ENCODE results near the gene FCN1.

Gene FCN1

DNA sequence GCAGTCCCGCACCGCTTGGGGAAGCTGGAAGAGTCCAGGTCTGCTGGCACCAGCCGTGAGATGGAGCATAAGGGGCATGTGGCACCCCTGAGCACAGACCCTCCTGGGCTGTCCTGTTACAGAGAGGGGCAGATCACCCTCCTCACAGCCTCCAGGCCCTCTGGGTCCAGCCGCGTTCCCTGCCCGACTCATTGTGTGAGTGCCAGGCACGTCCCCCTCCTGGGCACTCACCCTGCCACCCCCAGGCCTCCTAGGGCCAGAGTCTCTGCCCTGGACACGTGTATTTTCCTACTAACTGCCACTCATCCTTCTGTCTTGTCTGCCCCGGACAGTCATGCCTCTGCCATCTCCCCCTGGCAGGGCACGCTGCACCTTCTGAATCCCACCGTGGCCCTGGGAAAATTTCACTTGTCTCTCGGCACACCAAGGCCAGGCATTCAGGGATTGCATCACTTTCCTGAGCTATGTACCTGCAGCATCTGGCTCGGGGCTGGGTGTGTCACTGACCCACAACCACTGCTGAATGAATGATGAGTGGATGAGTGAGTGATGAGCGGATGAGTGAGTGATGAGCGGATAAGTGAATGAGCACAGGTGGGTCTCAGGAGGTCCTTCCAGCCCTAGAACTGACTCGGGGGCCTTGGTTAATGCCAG is 21.5 kb upstream of the FCN1 start:
- no peak overlapping the region for H3K9ac ChIP-seq
- TF ChIP-seq, protein P1, sequence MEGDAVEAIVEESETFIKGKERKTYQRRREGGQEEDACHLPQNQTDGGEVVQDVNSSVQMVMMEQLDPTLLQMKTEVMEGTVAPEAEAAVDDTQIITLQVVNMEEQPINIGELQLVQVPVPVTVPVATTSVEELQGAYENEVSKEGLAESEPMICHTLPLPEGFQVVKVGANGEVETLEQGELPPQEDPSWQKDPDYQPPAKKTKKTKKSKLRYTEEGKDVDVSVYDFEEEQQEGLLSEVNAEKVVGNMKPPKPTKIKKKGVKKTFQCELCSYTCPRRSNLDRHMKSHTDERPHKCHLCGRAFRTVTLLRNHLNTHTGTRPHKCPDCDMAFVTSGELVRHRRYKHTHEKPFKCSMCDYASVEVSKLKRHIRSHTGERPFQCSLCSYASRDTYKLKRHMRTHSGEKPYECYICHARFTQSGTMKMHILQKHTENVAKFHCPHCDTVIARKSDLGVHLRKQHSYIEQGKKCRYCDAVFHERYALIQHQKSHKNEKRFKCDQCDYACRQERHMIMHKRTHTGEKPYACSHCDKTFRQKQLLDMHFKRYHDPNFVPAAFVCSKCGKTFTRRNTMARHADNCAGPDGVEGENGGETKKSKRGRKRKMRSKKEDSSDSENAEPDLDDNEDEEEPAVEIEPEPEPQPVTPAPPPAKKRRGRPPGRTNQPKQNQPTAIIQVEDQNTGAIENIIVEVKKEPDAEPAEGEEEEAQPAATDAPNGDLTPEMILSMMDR (IDR thresholded peaks at IDR 0.05), result no peak
- H3K36me3 ChIP-seq (ENCODE audit: control insufficient read depth, insufficient read depth, low read length), result no peaks in the 10 kb centered on the region
- no peaks in the 10 kb centered on the region for H3K4me1 ChIP-seq
- no peaks in the 10 kb centered on the region for H3K9me3 ChIP-seq (ENCODE audit: control insufficient read depth, low read length)
- no peak overlapping the region for H3K4me3 ChIP-seq (ENCODE audit: low read depth, low read length)
- H2AFZ ChIP-seq, result no peak overlapping the region
- H3K27me3 ChIP-seq (ENCODE audit: control insufficient read depth, insufficient read depth, low read length), result no peaks in the 10 kb centered on the region
- H3K27ac ChIP-seq, result no peak overlapping the region
- H3K79me2 ChIP-seq, result no peaks in the 10 kb centered on the region
- H3K4me2 ChIP-seq (ENCODE audit: low read length), result no peak overlapping the region

DNA sequence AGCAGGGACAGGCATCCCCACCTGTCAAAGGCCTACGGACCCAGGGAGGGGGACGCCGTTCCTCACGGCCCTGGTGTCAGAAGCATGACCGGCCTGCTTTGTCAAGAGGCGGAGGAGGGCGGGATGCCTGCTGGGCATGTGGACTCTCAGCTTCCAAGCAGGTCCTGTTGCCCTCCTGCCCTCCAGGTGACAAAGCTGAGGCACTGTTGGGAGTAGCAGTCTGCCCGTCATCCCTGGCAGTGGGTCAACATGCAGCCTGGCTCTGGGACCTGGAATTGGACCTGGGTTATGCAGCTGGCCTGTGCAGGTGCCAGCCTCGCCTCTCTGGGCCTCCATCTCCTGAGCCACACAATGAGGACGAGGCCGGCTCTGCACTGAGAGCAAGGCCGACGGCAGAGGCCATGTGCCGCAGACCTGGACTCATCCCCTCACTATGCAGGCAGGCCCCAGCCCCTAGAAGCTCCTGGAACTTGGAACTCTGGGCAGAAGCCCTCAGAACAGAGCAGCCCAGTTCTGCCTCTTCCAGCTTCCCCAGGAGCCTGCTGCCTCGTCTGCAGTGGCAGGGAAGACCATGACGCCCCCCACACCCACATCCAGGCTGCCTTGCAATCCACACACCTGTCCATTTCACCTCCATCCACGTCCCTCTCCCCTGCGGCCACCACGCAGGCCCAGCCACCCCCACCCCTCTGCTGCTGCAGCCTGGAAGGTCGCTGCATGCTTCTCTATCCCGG is 20.8 kb upstream of the FCN1 start:
- no peaks in the 10 kb centered on the region for H3K79me2 ChIP-seq
- TF ChIP-seq, protein P1 (IDR thresholded peaks at IDR 0.05), result no peak
- no peaks in the 10 kb centered on the region for H3K4me1 ChIP-seq
- no peaks in the 10 kb centered on the region for H3K9me3 ChIP-seq (ENCODE audit: control insufficient read depth, low read length)
- no peaks in the 10 kb centered on the region for H3K27me3 ChIP-seq (ENCODE audit: control insufficient read depth, insufficient read depth, low read length)
- no peak overlapping the region for H2AFZ ChIP-seq
- no peak overlapping the region for H3K4me3 ChIP-seq (ENCODE audit: low read depth, low read length)
- H3K36me3 ChIP-seq (ENCODE audit: control insufficient read depth, insufficient read depth, low read length), result no peaks in the 10 kb centered on the region
- no peak overlapping the region for H3K4me2 ChIP-seq (ENCODE audit: low read length)
- H3K27ac ChIP-seq, result no peak overlapping the region
- no peak overlapping the region for H3K9ac ChIP-seq

- no peaks in the 10 kb centered on the region for H3K4me1 ChIP-seq
- H3K36me3 ChIP-seq (ENCODE audit: control insufficient read depth, insufficient read depth, low read length), result no peaks in the 10 kb centered on the region
- H2AFZ ChIP-seq, result no peak overlapping the region
- no peak overlapping the region for H3K27ac ChIP-seq
- TF ChIP-seq, protein P1 (IDR thresholded peaks at IDR 0.05), result no peak
- no peaks in the 10 kb centered on the region for H3K79me2 ChIP-seq
- H3K27me3 ChIP-seq (ENCODE audit: control insufficient read depth, insufficient read depth, low read length), result no peaks in the 10 kb centered on the region
- H3K4me2 ChIP-seq (ENCODE audit: low read length), result no peak overlapping the region
- H3K9ac ChIP-seq, result no peak overlapping the region
- no peaks in the 10 kb centered on the region for H3K9me3 ChIP-seq (ENCODE audit: control insufficient read depth, low read length)
- H3K4me3 ChIP-seq (ENCODE audit: low read depth, low read length), result no peak overlapping the region
These were observed 20.0 kb upstream of the FCN1 start for GRCh38 chr9:134937566-134938345.

- Histone ChIP-seq H3K9ac (no peak overlapping the region), H3K4me3 (ENCODE audit: low read depth, low read length) (no peak overlapping the region), H3K79me2 (no peaks in the 10 kb centered on the region), H3K27ac (no peak overlapping the region), H3K4me1 (no peaks in the 10 kb centered on the region), H2AFZ (no peak overlapping the region), H3K9me3 (ENCODE audit: control insufficient read depth, low read length) (no peaks in the 10 kb centered on the region), H3K27me3 (ENCODE audit: control insufficient read depth, insufficient read depth, low read length) (no peaks in the 10 kb centered on the region), H3K36me3 (ENCODE audit: control insufficient read depth, insufficient read depth, low read length) (no peaks in the 10 kb centered on the region), H3K4me2 (ENCODE audit: low read length) (no peak overlapping the region)
- TF ChIP-seq, protein P1 (IDR thresholded peaks at IDR 0.05), result no peak
These were observed 19.4 kb upstream of the FCN1 start for GRCh38 chr9:134937164-134937555.
